ENCODE data around the gene TMEM270. TPM values are rescaled to one million over a fixed set of nuclear protein-coding genes. Genes with fewer than 3 reads are reported as not detected.

The TMEM270 gene
- total RNA-seq, 1 donor from 2014 or later: not detected

Other genes starting within 250 kb of the TMEM270 start
- gene MLXIPL, start 236.6 kb upstream of the TMEM270 start, total RNA-seq: not detected
- gene VPS37D, start 193.3 kb upstream of the TMEM270 start, total RNA-seq: 14.5 TPM
- 2.2 TPM for gene DNAJC30, start 177.7 kb upstream of the TMEM270 start, total RNA-seq
- 20.9 TPM for gene BUD23, start 177.6 kb upstream of the TMEM270 start, total RNA-seq
- 64.4 TPM for gene STX1A, start 141.5 kb upstream of the TMEM270 start, total RNA-seq
- gene ABHD11, start 122.4 kb upstream of the TMEM270 start, total RNA-seq: 5.7 TPM
- not detected for gene CLDN3, start 90.9 kb upstream of the TMEM270 start, total RNA-seq
- 0.25 TPM for gene CLDN4, start 30.2 kb upstream of the TMEM270 start, total RNA-seq
- gene METTL27, start 18.6 kb upstream of the TMEM270 start, total RNA-seq: 0.49 TPM
- 11.3 TPM for gene ELN, start 167.0 kb downstream of the TMEM270 start, total RNA-seq
- 15.5 TPM for gene LIMK1, start 222.6 kb downstream of the TMEM270 start, total RNA-seq